Glutamatergic neuron (in vitro differentiated cells): ENCODE data around the gene TSHZ3. TPM values are rescaled to one million over a fixed set of nuclear protein-coding genes. Genes with fewer than 3 reads are reported as not detected.

Source experiments
- DNase-seq: peaks from one replicate; pipeline ENCODE4 v3.0.0; 2022
- H3K27ac Mint-ChIP-seq: one replicate; pipeline ENCODE4 v1.8.0; 2020; ENCODE audit warnings: mild to moderate bottlenecking, mixed read lengths, inconsistent platforms; ENCODE audit not compliant: unreplicated experiment
- H3K27me3 Mint-ChIP-seq: one replicate; pipeline ENCODE4 v1.8.0; 2020; ENCODE audit warnings: mild to moderate bottlenecking, moderate library complexity, mixed read lengths, inconsistent platforms; ENCODE audit not compliant: unreplicated experiment
- H3K36me3 Mint-ChIP-seq: one replicate; pipeline ENCODE4 v1.8.0; 2020; ENCODE audit warnings: mild to moderate bottlenecking, mixed read lengths, inconsistent platforms; ENCODE audit not compliant: unreplicated experiment
- H3K4me1 Mint-ChIP-seq: one replicate; pipeline ENCODE4 v1.8.0; 2020; ENCODE audit warnings: mild to moderate bottlenecking, low read depth, mixed read lengths, inconsistent platforms; ENCODE audit not compliant: unreplicated experiment
- H3K4me3 Mint-ChIP-seq: one replicate; pipeline ENCODE4 v1.8.0; 2020; ENCODE audit warnings: mild to moderate bottlenecking, mixed read lengths, inconsistent platforms; ENCODE audit not compliant: unreplicated experiment
- H3K9me3 Mint-ChIP-seq: one replicate; pipeline ENCODE4 v1.8.0; 2020; ENCODE audit warnings: mild to moderate bottlenecking, moderate library complexity, mixed read lengths, inconsistent platforms; ENCODE audit not compliant: unreplicated experiment
- long read RNA-seq: library from polyadenylated mRNA; unstranded; transcript quantifications from one replicate; pipeline ENCODE4 v2.0.0, GENCODE V29; 2020; ENCODE audit not compliant: unreplicated experiment
- total RNA-seq: library from RNA; stranded (reverse); fragmentation: NEBNext Ultra II Directional; extraction: Animal tissue kit (Norgen Biotek cat#: 25700); gene quantifications from one replicate; pipeline ENCODE4 v1.2.1, GENCODE V29; 2021; ENCODE audit not compliant: unreplicated experiment
- TF ChIP-seq, protein P1 (sequence below): fragments of 200-600 bp; sonication (generic); IDR thresholded peaks from one replicate; pipeline ENCODE4 v1.5.0; 2021; ENCODE audit not compliant: partially characterized antibody, unreplicated experiment

Gene TSHZ3, protein sequence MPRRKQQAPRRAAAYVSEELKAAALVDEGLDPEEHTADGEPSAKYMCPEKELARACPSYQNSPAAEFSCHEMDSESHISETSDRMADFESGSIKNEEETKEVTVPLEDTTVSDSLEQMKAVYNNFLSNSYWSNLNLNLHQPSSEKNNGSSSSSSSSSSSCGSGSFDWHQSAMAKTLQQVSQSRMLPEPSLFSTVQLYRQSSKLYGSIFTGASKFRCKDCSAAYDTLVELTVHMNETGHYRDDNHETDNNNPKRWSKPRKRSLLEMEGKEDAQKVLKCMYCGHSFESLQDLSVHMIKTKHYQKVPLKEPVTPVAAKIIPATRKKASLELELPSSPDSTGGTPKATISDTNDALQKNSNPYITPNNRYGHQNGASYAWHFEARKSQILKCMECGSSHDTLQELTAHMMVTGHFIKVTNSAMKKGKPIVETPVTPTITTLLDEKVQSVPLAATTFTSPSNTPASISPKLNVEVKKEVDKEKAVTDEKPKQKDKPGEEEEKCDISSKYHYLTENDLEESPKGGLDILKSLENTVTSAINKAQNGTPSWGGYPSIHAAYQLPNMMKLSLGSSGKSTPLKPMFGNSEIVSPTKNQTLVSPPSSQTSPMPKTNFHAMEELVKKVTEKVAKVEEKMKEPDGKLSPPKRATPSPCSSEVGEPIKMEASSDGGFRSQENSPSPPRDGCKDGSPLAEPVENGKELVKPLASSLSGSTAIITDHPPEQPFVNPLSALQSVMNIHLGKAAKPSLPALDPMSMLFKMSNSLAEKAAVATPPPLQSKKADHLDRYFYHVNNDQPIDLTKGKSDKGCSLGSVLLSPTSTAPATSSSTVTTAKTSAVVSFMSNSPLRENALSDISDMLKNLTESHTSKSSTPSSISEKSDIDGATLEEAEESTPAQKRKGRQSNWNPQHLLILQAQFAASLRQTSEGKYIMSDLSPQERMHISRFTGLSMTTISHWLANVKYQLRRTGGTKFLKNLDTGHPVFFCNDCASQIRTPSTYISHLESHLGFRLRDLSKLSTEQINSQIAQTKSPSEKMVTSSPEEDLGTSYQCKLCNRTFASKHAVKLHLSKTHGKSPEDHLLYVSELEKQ
- 7.4 TPM for total RNA-seq
- long read RNA-seq, full-length matches to known transcripts = 1 of 2 reads
- long read RNA-seq, partial matches to known transcripts = 0 of 2 reads
- long read RNA-seq, other reads (novel, unspliced or antisense) = 1 of 2 reads

DNA sequence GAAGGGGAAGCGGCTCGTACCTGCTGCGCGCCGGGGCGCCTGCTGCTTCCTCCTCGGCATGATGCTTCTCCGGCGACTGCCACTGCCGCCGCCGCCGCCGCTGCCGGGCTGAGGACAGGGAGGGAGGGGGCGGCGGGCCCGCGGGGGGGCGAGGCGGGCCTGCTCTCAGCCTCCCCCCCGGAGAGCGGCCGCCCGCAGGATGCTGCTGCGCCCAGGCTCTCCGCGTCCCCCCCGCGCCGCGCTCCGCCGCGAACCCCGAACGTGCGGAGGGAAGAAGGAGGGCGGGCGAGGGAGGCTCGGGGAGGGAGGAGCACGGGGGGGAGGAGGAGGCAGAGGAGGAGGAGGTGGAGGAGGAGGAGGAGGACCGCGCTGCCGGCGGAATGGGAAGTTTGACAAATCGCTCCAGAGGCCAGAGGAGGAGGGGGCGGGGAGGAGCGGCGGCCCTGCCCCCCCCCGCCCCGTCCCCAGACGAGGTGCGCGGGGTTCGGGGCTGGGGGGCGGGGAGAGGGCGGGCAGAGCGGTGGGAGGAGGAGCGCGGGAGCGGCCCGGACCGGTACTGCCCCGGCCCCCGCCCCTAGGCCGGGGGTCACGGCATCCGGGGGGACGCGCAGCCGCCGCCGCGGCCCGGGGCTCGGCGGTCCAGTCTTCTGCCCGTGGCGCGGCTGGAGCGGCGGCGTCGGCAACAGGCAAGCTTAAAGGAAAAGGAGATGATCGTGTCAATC is at the start of gene TSHZ3:
Gene TSHZ3, minus strand, starts transcription at position 277 of the 722 bp plus-strand sequence. Its CDS starts 217 bp downstream, at position 60.
- Mint-ChIP-seq H3K27me3 (peaks cover 22% of the 10 kb centered on the region), H3K4me3 (peak within 1 kb of the TSS; percentile 90), H3K36me3 (no peaks in the 10 kb centered on the region), H3K27ac (peak within 1 kb of the TSS; percentile 65), H3K9me3 (peaks cover 13% of the 10 kb centered on the region), H3K4me1 (peaks cover 23% of the 10 kb centered on the region)
- peak; percentile 78 for DNase-seq
- TF ChIP-seq, protein P1, sequence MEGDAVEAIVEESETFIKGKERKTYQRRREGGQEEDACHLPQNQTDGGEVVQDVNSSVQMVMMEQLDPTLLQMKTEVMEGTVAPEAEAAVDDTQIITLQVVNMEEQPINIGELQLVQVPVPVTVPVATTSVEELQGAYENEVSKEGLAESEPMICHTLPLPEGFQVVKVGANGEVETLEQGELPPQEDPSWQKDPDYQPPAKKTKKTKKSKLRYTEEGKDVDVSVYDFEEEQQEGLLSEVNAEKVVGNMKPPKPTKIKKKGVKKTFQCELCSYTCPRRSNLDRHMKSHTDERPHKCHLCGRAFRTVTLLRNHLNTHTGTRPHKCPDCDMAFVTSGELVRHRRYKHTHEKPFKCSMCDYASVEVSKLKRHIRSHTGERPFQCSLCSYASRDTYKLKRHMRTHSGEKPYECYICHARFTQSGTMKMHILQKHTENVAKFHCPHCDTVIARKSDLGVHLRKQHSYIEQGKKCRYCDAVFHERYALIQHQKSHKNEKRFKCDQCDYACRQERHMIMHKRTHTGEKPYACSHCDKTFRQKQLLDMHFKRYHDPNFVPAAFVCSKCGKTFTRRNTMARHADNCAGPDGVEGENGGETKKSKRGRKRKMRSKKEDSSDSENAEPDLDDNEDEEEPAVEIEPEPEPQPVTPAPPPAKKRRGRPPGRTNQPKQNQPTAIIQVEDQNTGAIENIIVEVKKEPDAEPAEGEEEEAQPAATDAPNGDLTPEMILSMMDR = no peak

GRCh38 chr19:31397308-31397707 is 48.1 kb upstream of the TSHZ3 start:
- Mint-ChIP-seq H3K4me1 (peaks cover 6% of the 10 kb centered on the region), H3K9me3 (no peaks in the 10 kb centered on the region), H3K27ac (no peak overlapping the region), H3K36me3 (no peaks in the 10 kb centered on the region), H3K27me3 (peaks cover 2% of the 10 kb centered on the region), H3K4me3 (no peak overlapping the region)
- TF ChIP-seq, protein P1 = no peak
- DNase-seq = no peak

DNA sequence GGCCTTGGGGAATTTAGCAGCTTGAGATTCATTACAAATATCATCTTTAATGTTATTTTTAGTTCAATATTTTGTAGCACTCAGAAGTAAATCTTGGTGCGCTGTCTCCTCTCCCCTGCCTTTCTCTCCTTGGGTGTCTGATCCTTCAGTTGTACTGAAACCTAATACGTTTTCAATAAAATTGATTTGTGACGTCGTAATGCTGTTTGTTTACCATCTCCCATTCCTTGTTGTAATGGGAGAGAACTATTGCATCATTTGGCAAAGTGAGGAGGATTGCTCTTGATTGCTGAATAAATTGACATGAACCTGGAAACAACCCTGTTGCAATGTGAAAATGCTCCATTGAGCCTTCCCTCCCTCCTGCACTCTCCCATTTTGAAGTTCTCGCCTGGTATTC is 43.2 kb upstream of the TSHZ3 start:
- peaks cover 7% of the 10 kb centered on the region for H3K27me3 Mint-ChIP-seq
- H3K27ac Mint-ChIP-seq = peak overlapping the region; percentile 89
- H3K4me3 Mint-ChIP-seq = peak overlapping the region; percentile 81
- peaks cover 16% of the 10 kb centered on the region for H3K4me1 Mint-ChIP-seq
- peaks cover 10% of the 10 kb centered on the region for H3K36me3 Mint-ChIP-seq
- H3K9me3 Mint-ChIP-seq = no peaks in the 10 kb centered on the region
- TF ChIP-seq, protein P1 = no peak
- DNase-seq = no peak

DNA sequence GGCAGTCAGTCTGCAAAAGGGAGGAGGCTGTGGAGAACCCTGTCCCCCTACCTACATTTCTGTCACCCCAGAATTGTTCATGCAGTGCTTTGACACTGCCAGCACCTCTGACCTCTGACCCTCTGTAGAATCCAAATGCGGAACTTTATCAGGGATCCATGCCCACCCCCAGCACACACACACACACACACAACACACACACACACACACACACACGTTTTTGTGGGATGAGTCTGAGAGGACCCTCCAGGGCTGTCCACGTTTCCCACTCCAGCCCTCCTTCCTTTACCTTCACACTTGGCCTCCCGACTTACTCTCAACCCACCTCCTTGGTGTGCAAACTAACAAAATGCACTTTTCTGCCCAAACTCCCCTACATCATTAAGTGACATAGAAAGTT is 42.3 kb upstream of the TSHZ3 start:
- Mint-ChIP-seq H3K4me1 (peaks cover 18% of the 10 kb centered on the region), H3K36me3 (peaks cover 10% of the 10 kb centered on the region), H3K27ac (peak overlapping the region; percentile 75), H3K4me3 (peak overlapping the region; percentile 81), H3K9me3 (no peaks in the 10 kb centered on the region), H3K27me3 (peaks cover 7% of the 10 kb centered on the region)
- no peak for DNase-seq
- TF ChIP-seq, protein P1 = no peak
